ENCODE measurements around the gene SLCO2A1.

The SLCO2A1 gene

GRCh38 chr3:133948131-133948810, 81.5 kb downstream of the SLCO2A1 start:
- no peak overlapping the region for H2AFZ ChIP-seq (ENCODE audit: low read depth)
- H3K4me1 ChIP-seq (ENCODE audit: low read depth, poor library complexity, severe bottlenecking), result peaks cover 38% of the 10 kb centered on the region
- no peak overlapping the region for H3K4me2 ChIP-seq
- no peak overlapping the region for H3K27ac ChIP-seq
- H3K27me3 ChIP-seq (ENCODE audit: insufficient read depth, low read depth), result no peaks in the 10 kb centered on the region
- H3K36me3 ChIP-seq (ENCODE audit: insufficient read depth), result no peaks in the 10 kb centered on the region
- TF ChIP-seq CTCF (conservative IDR thresholded peaks at IDR 0.05; ENCODE audit: low read depth, low read length), result no peak
- H4K20me1 ChIP-seq (ENCODE audit: insufficient read depth), result no peaks in the 10 kb centered on the region
- H3K9ac ChIP-seq, result no peak overlapping the region
- no peaks in the 10 kb centered on the region for H3K79me2 ChIP-seq (ENCODE audit: insufficient read depth, low read depth)
- H3K4me3 ChIP-seq (IDR thresholded peaks at IDR 0.05; ENCODE audit: insufficient read depth, low read depth, low read length), result no peak overlapping the region

- peaks cover 50% of the 10 kb centered on the region for H3K4me1 ChIP-seq (ENCODE audit: low read depth, poor library complexity, severe bottlenecking)
- no peak overlapping the region for H3K9ac ChIP-seq
- no peak overlapping the region for H3K27ac ChIP-seq
- no peaks in the 10 kb centered on the region for H3K27me3 ChIP-seq (ENCODE audit: insufficient read depth, low read depth)
- H3K79me2 ChIP-seq (ENCODE audit: insufficient read depth, low read depth), result no peaks in the 10 kb centered on the region
- no peaks in the 10 kb centered on the region for H4K20me1 ChIP-seq (ENCODE audit: insufficient read depth)
- no peaks in the 10 kb centered on the region for H3K36me3 ChIP-seq (ENCODE audit: insufficient read depth)
- H2AFZ ChIP-seq (ENCODE audit: low read depth), result no peak overlapping the region
- TF ChIP-seq CTCF (conservative IDR thresholded peaks at IDR 0.05; ENCODE audit: low read depth, low read length), result no peak
- H3K4me3 ChIP-seq (IDR thresholded peaks at IDR 0.05; ENCODE audit: insufficient read depth, low read depth, low read length), result no peak overlapping the region
- peak overlapping the region; percentile 21; the same call in 1 of the 2 replicates for H3K4me2 ChIP-seq
Observed at GRCh38 chr3:133945381-133946095, 84.2 kb downstream of the SLCO2A1 start.

- H3K27ac ChIP-seq, result no peak overlapping the region
- H3K4me3 ChIP-seq (IDR thresholded peaks at IDR 0.05; ENCODE audit: insufficient read depth, low read depth, low read length), result no peak overlapping the region
- H3K9ac ChIP-seq, result no peak overlapping the region
- peaks cover 50% of the 10 kb centered on the region for H3K4me1 ChIP-seq (ENCODE audit: low read depth, poor library complexity, severe bottlenecking)
- no peaks in the 10 kb centered on the region for H3K27me3 ChIP-seq (ENCODE audit: insufficient read depth, low read depth)
- no peak overlapping the region for H2AFZ ChIP-seq (ENCODE audit: low read depth)
- H3K79me2 ChIP-seq (ENCODE audit: insufficient read depth, low read depth), result no peaks in the 10 kb centered on the region
- no peaks in the 10 kb centered on the region for H4K20me1 ChIP-seq (ENCODE audit: insufficient read depth)
- H3K4me2 ChIP-seq, result peak overlapping the region; percentile 49; the same call in 1 of the 2 replicates
- TF ChIP-seq CTCF (conservative IDR thresholded peaks at IDR 0.05; ENCODE audit: low read depth, low read length), result no peak
- H3K36me3 ChIP-seq (ENCODE audit: insufficient read depth), result no peaks in the 10 kb centered on the region
Observed at GRCh38 chr3:133944641-133945380, 84.9 kb downstream of the SLCO2A1 start.

- no peak for TF ChIP-seq CTCF (conservative IDR thresholded peaks at IDR 0.05; ENCODE audit: low read depth, low read length)
- no peaks in the 10 kb centered on the region for H3K36me3 ChIP-seq (ENCODE audit: insufficient read depth)
- H2AFZ ChIP-seq (ENCODE audit: low read depth), result no peak overlapping the region
- H3K27ac ChIP-seq, result no peak overlapping the region
- H3K27me3 ChIP-seq (ENCODE audit: insufficient read depth, low read depth), result no peaks in the 10 kb centered on the region
- H4K20me1 ChIP-seq (ENCODE audit: insufficient read depth), result no peaks in the 10 kb centered on the region
- peaks cover 50% of the 10 kb centered on the region for H3K4me1 ChIP-seq (ENCODE audit: low read depth, poor library complexity, severe bottlenecking)
- H3K4me3 ChIP-seq (IDR thresholded peaks at IDR 0.05; ENCODE audit: insufficient read depth, low read depth, low read length), result no peak overlapping the region
- H3K4me2 ChIP-seq, result peak overlapping the region; percentile 49; the same call in 1 of the 2 replicates
- H3K9ac ChIP-seq, result no peak overlapping the region
- no peaks in the 10 kb centered on the region for H3K79me2 ChIP-seq (ENCODE audit: insufficient read depth, low read depth)
Observed at GRCh38 chr3:133944181-133944580, 85.5 kb downstream of the SLCO2A1 start.

All from KMS-11 (cell line).